ENCODE results near the gene RXFP1. TPM values are rescaled to one million over a fixed set of nuclear protein-coding genes. Genes with fewer than 3 reads are reported as not detected.

RXFP1 gene
- total RNA-seq, 1 donor, result 17.8 TPM

DNA sequence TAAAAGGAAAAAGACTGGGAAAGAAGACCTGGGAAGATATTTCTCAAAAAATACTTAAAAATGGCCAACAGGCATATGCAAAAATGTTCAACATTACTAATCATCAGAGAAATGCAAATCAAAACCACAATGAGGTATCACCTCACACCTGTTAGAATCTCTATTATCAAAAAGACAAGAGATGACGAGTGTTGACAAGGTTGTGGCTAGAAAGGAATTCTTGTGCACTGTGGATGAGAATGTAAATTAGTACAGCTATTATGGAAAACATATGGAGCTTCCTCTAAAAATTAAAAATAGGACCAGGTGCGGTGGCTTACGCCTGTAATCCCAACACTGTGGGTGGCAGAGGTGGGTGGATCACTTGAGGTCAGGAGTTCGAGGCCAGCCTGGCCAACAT is 100.0 kb downstream of the RXFP1 start:
- no peak overlapping the region for H3K4me3 ChIP-seq (ENCODE audit: low read depth, low read length)
- no peak for DNase-seq (ENCODE audit: low read depth)
- TF ChIP-seq, protein P1, sequence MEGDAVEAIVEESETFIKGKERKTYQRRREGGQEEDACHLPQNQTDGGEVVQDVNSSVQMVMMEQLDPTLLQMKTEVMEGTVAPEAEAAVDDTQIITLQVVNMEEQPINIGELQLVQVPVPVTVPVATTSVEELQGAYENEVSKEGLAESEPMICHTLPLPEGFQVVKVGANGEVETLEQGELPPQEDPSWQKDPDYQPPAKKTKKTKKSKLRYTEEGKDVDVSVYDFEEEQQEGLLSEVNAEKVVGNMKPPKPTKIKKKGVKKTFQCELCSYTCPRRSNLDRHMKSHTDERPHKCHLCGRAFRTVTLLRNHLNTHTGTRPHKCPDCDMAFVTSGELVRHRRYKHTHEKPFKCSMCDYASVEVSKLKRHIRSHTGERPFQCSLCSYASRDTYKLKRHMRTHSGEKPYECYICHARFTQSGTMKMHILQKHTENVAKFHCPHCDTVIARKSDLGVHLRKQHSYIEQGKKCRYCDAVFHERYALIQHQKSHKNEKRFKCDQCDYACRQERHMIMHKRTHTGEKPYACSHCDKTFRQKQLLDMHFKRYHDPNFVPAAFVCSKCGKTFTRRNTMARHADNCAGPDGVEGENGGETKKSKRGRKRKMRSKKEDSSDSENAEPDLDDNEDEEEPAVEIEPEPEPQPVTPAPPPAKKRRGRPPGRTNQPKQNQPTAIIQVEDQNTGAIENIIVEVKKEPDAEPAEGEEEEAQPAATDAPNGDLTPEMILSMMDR (IDR thresholded peaks at IDR 0.05; ENCODE audit: insufficient read depth, low read length), result no peak

DNA sequence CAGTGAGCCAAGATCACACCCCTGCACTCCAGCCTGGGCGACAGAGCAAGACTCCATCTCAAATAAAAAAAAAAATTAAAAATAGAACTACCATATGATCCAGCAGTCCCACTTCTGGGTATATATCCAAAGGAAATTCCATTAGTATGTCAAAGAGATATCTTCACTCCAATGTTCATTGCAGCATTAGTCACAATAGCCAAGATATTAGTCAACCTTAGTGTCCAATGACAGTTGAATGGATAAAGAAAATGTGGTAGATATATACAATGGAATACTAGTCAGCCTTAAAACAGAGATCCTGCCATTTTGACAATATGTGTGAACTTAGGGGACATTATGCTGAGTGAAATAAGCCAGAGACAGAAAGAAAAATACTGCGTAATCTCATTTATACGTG is 100.6 kb downstream of the RXFP1 start:
- TF ChIP-seq, protein P1 (IDR thresholded peaks at IDR 0.05; ENCODE audit: insufficient read depth, low read length), result no peak
- no peak overlapping the region for H3K4me3 ChIP-seq (ENCODE audit: low read depth, low read length)
- peak; percentile 75 for DNase-seq (ENCODE audit: low read depth)

DNA sequence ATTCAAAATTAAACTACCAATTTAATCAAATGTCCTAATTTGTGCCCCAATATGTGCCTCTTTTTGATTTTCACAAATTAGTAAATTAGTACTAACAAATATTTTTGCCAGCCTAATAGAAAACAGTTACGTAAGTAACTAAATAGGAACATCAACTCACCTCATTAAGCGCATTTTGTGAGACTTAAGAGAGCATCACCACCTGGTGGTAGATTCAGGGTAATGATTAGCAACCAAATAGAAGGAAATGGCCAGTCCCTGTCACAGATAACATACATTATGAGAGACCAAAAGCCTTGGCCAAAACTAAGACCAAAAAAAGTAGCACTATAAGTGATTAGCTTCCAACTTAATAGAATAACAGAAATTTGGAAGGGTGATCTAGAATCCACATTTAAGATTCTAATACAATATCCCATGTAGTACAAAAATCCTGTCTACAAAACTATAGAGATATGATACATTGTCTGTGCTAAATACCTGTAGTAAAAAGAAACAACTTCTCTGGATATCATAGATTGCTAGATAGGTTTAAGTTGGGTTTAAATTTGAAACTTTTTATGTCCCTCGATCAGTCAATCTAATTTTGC is 103.3 kb downstream of the RXFP1 start:
- no peak overlapping the region for H3K4me3 ChIP-seq (ENCODE audit: low read depth, low read length)
- TF ChIP-seq, protein P1 (IDR thresholded peaks at IDR 0.05; ENCODE audit: insufficient read depth, low read length), result peak; percentile 78
- DNase-seq (ENCODE audit: low read depth), result peak; percentile 88

DNA sequence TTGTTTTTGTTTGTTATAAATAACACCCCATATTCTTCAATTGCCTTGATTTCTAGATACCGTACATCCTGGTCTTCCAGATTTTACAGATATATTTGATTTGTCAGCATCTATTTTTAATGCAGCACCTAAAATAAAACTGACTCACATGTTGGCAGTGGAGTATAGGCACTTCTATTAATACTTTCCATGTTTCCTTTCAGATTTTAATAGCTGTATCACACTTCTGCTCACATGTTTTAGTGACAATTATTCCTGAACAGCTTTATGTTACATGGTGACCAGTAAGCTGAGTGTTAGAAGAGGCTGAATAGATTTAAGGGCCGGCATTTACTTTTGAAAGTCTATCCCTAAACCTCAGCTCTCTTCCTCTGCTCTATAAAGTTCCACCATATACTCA is 103.9 kb downstream of the RXFP1 start:
- DNase-seq (ENCODE audit: low read depth), result peak; percentile 41
- no peak overlapping the region for H3K4me3 ChIP-seq (ENCODE audit: low read depth, low read length)
- TF ChIP-seq, protein P1 (IDR thresholded peaks at IDR 0.05; ENCODE audit: insufficient read depth, low read length), result no peak

DNA sequence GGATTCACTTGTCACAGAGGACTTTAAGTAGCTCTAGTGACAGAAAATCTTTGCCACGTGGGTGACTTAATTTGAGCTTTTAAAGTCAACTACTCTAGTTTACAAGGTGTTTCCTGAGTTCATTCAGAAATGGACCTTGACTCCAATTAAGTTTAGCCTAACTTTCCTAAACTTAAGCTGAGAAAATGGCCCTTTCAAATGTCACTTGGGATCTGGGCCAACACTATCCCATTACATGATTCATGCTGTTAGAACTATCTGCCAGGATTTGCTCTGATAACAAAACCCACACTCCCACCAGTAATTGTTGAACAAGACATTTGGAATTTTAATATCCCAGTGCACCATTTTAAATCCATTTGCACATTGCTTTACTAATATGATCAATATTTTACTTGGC is 109.2 kb downstream of the RXFP1 start:
- no peak overlapping the region for H3K4me3 ChIP-seq (ENCODE audit: low read depth, low read length)
- TF ChIP-seq, protein P1 (IDR thresholded peaks at IDR 0.05; ENCODE audit: insufficient read depth, low read length), result no peak
- DNase-seq (ENCODE audit: low read depth), result peak; percentile 91

DNA sequence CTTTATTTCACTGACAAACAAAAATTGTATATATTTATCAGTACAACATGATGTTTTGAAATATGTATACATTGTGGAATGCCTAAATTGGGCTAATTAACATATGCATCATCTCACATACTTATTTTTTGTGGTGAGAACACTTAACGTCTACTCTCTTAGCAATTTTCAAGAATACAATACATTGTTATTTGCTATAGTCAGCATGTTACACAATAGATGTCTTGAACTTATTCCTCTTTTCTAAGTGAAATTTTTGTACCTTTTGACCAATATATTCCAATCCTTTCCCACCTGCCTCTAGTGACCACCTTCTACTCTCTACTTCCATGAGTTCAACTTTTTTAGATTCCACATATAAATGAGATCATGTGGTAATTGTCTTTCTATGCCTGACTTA is 114.9 kb downstream of the RXFP1 start:
- DNase-seq (ENCODE audit: low read depth), result no peak
- H3K4me3 ChIP-seq (ENCODE audit: low read depth, low read length), result no peak overlapping the region
- TF ChIP-seq, protein P1 (IDR thresholded peaks at IDR 0.05; ENCODE audit: insufficient read depth, low read length), result no peak

DNA sequence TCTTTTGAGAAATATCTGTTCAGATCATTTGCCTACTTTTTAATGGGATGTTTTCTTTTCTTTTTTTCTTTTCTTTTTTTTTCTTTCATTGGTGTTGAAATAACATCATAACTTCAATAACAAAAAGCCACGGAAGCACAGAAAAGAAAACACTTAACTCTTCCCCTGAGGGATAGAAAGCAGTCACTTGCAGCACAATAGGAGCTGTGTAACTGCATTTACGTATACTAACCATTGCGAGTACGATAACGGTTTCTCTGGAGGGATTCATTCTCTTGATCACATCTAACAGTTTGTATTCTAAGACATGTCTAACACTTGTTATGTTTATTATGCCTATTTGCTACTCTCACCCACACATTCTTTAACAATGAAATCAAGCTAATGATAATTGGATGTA is 122.7 kb downstream of the RXFP1 start:
- no peak for DNase-seq (ENCODE audit: low read depth)
- TF ChIP-seq, protein P1 (IDR thresholded peaks at IDR 0.05; ENCODE audit: insufficient read depth, low read length), result no peak
- no peak overlapping the region for H3K4me3 ChIP-seq (ENCODE audit: low read depth, low read length)

All from fibroblast of the aortic adventitia (primary cell).